OCI-LY3 (cell line): Measurements from ENCODE around the gene ORAI3.

ENCODE experiments used
- CTCF ChIP-seq: fragments of 200-600, 300-600 bp; sonication (generic); IDR thresholded peaks from 2 replicates; pipeline ENCODE4 v1.5.1; 2014; ENCODE audit warnings: antibody characterized with exemption, low read length, low read depth
- EZH2phosphoT487 ChIP-seq: fragments of 200-600 bp; shearing (Covaris generic); IDR thresholded peaks from 2 replicates; pipeline ENCODE4 v1.6.1; 2018; ENCODE audit warnings: antibody characterized with exemption, mixed run types, low read depth

- TF ChIP-seq CTCF (no peak), EZH2phosphoT487 (no peak)
Observed at GRCh38 chr16:30918614-30919013, 30.3 kb upstream of the ORAI3 start.
